ENCODE data around the gene FAM111B.
"Not testable (repeated sequence)": the region's sequence is repeated elsewhere in the genome, so short reads cannot be mapped to it uniquely, and the experiment has no call there.

Gene FAM111B, protein sequence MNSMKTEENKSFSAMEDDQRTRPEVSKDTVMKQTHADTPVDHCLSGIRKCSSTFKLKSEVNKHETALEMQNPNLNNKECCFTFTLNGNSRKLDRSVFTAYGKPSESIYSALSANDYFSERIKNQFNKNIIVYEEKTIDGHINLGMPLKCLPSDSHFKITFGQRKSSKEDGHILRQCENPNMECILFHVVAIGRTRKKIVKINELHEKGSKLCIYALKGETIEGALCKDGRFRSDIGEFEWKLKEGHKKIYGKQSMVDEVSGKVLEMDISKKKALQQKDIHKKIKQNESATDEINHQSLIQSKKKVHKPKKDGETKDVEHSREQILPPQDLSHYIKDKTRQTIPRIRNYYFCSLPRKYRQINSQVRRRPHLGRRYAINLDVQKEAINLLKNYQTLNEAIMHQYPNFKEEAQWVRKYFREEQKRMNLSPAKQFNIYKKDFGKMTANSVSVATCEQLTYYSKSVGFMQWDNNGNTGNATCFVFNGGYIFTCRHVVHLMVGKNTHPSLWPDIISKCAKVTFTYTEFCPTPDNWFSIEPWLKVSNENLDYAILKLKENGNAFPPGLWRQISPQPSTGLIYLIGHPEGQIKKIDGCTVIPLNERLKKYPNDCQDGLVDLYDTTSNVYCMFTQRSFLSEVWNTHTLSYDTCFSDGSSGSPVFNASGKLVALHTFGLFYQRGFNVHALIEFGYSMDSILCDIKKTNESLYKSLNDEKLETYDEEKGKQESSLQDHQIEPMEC

DNA sequence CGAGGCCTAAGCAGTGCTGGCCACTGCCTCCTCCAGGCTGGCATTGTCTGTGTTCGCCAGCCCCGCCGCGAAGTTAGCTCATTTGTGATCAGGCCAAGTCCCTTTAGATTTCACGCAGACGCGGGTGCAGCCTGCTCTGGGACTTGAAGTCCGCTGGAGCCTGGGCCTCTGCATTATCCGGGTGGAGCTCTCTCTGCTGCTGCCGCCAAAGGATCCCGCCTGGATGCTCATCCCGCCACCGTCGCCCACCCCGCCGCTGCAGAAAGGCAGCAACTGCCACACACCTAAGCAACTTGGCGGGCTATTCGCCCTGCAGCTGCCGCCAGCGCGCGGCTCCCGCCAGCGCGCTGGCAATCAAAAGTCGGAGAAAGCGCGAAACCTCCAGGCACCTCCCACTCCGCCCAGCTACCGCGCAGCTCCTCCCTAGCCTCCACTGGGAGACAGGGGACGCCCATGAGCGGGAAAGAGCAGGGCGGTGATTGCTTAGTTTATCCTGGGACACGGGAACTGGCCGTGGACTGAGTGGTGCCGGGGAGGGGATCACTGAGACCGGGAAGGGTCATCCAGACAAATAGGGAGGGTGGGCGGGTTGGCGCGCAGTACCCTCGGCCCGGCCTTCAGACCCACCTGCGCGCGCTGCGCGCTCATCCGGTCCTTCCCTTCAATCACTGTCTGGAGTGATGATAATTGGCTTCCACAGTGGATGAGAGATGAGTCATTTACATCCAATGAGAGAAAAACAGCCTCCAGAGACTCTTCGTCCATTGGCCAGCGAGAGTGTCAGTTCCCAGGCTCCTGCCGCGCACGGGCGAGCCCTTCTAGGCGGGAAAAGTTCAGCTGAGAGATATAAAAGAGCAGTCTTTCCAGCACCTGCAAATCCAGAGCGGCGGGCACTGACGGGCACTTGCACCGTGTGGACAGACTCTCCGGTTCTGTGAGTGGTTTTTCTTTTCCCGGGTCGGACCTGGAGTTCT, at the start of gene FAM111B:
Gene FAM111B (plus strand): TSS at position 875 of the 974 bp plus-strand sequence. CDS start 2,389 bp downstream, outside the sequence.
- peak; percentile 97 for DNase-seq

DNA sequence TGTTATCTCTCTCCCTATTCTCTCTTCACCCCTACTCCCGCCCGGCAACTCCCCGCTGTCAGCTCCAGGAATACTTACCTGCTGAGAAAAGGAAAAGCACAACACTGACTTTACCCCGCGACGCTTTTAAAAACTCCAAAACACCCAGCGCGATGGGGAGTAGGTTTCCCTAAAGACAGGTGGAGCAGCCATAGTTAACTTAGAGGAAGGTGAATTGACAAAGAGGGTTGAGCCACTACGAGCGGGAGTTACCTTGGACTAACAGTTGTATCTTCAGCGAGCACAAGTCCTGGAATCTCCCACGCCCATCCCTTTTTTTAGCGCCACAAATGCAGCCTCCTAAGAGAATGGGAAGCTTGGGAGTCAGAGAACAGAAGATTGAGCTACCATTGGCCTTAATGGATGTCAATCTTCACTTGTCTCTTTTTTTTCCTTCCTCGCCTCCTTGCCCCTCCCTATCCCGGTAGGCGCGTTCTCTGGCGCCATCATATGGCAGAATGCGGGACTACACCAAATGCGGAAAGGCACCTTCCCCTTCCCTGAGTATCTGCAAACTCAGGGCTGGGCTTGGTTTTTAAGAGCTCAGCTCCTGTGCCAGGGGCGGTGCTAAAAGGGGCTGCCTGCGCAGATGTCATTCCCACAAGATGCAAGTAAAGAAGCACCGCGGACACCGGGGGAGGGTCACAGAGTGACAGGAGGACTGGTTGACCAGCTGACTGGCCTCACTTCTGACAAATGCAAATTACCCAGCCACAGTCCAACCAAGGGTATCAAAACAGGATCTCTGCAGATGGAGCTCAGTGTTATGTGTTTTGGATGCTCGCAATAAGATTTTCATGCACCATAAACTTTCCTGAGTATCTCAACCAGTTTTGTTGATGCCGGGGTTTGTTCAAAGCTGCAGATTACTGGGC, 48.7 kb upstream of the FAM111B start:
- DNase-seq: peak; percentile 86

DNA sequence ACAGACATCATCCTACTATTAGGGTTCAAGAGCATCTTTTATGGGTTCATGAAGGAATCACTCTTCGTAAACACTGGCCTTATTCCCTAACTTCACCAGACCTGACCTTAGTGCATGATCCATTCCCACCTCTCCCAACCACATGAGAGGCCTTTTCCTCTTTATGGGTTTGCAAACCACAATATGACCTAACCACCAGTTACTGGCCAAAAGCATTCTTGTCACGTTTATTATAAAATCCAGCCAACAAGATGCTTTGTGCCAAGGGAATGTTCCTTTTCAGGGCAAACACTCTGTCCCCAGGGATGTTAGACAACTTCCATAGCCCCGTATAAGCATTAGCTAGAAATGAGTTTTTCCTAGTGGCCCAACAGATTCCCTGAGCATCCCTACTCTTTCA, 46.9 kb upstream of the FAM111B start:
- DNase-seq: not testable (repeated sequence)

DNA sequence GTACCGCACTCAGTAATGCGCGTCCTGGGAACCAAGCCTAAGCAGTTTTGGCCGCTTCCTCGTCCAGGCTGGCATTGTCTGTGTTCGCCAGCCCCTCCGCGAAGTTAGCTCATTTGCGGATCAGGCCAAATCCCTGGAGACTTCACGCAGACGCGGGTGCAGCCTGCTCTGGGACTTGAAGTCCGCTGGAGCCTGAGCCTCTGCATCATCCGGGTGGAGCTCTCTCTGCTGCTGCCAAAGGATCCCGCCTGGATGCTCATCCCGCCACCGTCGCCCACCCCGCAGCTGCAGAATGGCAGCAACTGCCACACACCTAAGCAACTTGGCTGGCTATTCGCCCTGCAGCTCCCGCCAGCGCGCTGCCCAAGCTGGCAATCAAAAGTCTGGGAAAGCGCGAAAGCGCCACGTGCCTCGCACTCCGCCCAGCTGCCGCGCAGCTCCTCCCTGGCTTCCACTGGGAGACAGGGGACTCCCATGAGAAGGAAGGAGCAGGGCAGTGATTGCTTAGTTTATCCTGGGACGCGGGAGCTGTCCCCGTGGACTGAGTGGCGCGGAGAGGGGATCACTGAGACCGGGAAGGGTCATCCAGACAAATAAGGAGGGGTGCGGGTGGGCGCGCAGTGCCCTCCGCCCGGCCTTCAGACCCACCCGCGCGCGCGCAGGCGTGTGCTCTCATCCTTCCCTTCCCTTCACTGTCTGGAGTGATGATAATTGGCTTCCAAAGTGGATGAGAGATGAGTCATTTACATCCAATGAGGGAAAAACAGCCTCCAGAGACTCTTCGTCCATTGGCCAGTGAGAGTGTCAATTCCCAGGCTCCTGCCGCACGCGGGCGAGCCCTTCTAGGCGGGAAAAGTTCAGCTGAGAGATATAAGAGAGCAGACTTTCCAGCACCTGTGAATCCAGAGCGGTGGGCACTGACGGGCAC, 44.2 kb upstream of the FAM111B start:
- DNase-seq: no peak

DNA sequence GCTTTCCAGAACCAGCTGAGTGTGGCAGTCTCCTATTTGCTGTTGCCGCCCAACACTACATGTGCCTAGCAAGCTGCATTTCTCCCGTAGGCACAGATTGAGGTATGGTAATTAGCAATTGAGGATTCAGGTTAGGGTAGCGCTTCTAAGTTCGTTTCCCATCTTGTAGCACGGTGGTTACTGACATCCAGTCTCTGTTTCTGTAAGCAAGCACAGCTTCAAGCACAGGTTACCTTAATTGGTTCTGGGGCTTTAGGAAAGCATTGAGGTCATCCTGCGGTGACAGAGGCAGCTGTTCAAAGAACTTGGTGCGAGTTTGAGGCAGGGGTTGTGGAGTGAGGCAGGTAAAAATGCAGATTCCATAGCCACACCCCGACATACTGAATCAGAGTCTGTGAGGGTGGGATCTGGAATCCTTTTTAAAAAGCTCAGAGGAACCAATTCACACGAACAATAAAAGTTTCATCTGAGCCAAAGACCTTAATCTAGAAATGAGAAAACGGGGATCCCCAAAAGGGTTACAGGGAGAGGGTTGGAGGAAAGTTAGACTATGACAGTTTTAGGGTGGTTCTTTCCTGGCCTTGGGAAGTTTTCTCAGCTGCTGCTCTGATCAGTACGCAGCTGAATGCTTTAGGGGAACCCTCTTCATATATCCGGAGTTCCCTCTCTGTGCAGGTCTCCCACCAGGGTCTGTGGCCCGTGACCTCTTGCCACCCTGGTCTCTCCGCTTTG, 42.9 kb upstream of the FAM111B start:
- not testable (repeated sequence) for DNase-seq

DNA sequence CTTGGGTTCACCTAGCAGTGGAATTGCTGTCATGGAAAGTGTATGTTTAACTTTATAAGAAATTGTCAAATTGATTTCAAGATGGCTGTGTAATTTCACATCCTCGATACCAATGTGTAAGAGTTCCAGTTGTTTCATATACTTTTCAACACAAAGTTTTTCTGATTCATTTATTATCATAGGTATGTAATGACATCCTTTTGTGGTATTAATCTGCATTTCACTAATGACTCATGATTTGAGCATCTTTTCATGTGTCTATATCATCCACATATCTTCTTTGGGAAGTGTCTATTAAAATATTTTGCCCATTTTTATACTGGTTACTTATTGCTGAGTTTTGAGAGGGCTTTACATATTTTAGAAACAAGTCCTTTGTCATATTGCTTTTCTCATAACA, 38.0 kb upstream of the FAM111B start:
- DNase-seq: no peak

DNA sequence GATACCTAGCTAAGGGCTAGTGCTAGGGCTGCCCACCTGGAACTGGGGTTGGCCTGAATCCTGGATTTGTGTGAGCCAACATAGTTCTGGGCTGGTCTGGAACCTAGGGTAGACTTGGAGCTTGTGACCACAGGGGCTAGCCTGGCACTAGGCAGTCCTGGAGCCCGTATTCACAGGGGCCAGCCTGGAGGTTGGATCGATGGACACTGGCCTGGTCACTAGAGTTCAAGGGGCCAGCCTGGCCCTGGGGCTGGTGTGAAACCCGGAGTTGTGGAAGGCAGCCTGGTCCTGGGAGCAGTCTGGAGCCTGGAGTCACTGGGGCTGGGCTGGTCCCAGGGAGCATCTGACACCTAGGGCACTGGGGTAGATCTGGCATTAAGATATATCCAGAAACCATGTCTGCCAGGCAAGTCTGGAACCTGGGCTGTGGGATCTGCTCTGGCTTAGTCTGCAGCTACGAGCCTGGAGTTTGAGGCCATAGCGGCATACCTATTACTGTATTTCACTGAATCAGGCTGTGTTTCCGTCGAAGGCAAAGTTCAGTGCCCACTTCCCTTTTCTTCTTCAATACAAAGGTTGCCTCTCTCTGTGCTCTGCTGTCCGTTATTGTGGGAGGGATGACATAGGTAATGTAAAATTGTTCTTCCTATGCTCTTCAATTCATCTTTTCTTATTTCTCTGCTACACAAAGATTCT, 30.0 kb upstream of the FAM111B start:
- DNase-seq: no peak

DNA sequence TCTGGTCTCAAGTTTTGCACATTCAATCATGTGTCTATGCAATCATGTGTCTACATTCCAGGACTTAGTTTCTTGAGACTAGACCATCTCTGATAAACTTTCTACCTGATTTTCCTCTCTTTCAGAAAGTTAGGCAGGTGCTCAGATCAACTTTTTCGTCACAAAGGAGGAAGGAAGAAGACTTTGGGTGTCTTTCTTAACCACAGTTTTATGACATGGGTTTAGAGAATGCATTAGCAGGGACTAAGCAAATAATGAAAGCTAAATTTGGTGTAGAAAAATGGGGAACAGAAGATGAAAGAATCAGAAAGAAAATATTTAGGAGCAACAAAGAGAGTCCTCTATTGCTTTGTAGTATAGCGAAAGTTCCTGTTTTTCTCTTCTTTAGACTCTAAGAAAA, 28.6 kb upstream of the FAM111B start:
- DNase-seq: no peak

DNA sequence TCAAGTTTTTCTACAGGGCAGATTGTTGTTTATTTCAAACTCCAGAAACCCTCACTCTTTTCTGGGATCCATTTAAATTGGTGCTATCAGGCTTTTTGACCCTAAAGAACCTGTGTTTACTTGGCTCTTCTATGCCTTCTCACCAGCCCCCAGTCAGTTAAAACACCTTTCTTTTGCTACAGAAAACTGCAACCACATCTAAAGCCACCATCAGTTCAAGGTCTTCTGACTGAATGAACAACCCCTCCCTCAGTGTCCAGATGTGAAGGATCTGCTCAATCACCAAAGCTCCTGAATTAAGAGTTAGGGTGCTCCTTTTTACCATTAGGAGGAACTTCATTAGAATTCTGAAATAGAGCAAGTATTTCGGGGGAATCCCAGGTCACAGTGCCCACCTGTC, 28.0 kb upstream of the FAM111B start:
- no peak for DNase-seq

DNA sequence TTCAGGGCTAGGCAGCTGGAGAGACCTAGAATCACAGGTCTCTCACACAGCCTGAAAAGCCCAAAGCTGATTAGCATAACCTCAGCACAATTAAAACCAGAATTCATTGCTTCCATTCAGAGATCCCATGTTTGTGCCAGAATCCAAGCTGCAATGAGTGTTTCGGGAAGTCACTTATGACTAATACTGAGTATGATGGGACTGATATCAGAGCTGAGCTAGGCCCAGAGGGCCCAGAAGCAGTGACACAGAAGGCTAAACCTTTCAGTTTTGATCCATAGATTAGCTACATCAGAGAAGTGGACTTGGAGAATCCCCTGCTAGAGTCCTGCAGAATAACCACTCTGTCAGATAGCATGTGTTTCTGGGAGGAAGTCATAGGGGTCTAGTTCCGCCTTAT, 26.6 kb upstream of the FAM111B start:
- DNase-seq: not testable (repeated sequence)

DNA sequence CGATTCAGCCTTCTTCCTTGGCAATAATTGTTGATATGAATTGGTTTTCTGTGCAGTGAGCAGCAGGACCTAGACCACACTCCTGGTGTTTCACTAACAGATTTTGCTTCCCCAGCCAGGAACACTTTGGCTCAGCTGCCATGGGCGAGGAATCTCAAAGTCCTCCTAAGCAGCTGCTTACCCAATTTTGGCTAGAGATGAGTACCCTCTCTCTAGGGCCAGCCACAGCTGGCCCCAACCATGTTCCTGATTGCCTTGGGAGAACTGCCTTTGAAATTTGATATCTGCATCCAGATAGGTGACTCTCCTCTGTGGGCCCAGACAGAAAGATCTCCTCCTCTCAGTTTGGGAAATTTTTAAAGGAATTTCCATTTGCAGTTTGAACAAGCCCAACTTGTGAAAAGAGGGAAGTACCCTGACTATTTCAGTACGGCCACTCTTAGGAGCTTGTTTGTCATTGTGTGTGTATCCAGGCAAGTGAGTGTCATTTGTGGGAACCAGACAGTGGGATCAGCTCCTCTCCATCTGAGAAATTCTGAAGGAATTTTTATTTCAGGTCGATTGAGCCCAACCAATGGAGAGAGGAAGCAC, 25.5 kb upstream of the FAM111B start:
- not testable (repeated sequence) for DNase-seq

DNA sequence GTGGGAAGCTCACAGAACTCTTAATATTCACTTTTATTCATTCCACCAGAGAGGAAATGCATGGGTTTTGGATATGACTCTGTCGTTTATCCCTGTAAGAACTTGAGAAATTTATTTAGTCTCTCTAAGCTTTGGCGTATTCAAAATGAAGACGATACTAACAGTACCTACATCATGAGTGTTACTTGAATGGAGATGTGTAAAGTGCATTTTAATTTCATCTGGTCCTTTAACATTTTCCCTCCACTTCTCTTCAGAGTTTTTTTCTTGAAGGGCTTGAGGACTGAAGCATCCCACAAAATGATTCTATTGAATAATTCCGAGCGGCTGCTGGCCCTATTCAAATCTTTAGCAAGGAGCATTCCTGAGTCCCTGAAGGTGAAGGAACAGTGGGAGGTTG, 21.0 kb upstream of the FAM111B start, which contains the start of gene GLYATL1B:
Gene GLYATL1B (plus strand): TSS at position 301 of the 400 bp plus-strand sequence. CDS start 0 bp downstream, at position 301.
- DNase-seq: not testable (repeated sequence)

DNA sequence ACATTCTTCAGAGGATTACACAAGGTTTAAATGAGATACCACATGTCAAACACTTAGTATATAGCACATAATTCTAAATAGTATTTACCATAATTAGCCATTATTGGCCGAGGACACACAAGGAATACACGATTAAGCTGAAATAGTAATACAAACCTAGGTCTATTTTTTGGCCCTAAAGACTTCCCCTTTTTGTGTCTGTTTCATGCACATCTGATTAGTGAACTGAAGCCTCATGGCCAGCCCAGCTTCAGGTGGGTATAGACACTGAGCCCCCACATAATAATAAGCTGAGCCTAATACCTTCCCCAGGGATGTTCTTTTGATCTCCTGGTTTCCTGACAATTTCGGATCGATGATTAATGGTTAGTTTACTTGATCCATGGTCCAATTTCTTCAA, 18.9 kb upstream of the FAM111B start:
- no peak for DNase-seq

DNA sequence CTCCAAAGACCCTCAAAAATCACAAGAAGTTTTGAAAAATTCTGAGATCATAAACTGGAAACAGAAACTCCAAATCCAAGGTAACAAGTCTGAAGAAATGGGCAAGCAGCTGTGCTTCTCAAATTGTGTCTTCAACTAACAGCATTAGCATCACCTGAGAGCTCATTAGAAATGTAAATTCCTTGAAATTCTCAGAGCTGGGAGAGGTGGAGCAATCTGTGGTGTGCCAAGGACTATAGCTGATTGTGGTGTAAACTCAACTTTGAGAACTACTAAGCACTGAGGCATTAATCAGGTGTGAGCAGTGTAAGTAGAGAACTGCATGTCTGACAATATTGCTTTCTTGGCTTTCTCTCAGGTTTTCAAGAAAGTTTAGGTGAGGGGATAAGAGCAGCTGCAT, 13.5 kb upstream of the FAM111B start:
- DNase-seq: not testable (repeated sequence)

DNA sequence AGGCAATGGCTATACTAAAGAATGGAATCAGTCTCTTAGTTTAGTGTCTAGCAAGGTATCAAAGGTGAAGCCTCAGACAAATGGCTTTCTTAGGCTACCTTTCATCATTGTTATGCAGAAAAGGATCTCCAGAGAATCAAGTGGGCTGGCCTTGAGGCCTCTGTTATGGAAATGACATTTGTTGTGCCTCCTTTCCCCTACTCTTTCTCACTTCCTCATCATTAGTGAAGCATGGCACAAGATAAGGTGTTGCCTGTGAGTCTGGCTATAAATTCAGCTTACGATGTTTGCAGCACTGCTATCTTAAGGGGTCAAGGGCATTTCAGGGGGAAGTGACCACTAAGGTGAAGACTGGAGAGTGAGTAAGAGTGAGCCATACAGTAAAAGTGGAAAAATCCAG, 11.8 kb upstream of the FAM111B start:
- DNase-seq: not testable (repeated sequence)

DNA sequence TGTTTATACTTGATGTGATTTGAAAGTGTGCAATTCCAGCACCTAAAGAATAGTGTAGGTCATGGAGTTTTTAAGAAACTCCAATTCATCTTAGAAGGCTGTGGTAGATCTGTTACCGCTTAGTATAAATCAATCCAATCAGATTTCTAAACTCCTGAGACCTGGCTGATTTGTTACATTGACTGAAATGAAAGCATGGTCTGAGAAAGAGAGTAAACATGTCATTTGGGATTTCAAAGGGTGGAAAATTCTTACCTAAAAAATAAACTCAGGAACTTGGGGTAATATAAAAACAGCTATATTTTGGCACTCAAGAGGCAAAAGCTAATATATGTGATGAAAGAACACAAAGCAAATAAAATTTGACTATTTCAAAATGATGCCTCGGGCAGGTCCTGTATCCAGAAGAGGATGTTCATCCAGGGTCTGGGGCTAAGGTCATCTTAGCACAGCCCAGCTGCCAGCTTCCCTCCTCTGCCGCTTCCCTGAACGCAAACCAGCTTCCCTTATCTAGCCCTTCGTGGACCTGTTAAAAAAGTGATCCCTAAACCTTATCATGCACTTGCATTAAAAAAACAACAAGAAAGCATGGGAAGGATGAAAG, 11.0 kb upstream of the FAM111B start:
- not testable (repeated sequence) for DNase-seq

DNA sequence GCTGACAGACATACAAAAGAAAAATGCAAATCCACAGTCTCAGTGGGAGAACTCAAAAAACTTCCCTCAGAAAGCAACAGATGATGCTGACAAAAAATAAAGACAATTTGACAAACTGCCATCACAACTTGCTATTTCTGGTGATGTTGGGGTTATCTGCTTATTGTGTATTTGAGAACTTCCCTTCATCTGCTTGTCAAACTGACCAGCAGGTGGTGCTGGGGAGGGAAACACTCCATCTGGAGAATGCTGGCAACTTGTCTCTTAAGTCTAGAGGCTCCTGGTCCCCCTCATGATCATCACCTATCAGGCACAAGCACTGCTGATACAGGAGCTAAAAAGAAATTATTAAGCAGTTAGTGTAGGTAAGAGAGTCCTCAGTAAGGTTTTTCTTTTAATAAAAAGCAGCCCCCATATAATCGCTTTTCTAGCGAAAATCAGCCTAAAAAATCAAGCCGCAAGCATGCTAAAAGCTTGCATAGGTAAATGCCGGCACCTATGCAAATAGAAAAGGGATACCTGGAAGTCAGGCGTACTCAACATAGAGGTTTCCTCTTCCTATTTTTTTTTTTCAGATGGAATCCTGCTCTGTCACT, 9.8 kb upstream of the FAM111B start:
- no peak for DNase-seq

DNA sequence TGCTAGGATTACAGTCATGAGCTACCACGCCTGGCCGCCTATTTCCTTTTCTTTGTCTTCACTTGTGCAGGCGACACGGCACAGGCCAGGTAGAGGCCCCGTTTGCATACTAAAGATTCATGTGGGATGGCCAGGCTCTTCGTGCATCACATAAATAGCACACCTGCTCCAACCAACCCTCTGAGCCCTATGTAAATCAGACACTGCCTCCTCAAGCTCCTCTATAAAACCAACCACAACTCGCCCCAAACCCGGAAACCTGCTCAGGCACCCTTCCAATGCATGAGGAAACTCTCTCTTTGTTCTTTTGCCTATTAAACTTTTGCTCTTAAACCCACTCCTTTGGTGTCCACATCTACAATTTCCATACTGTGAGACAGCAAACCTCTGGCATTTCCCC, 9.1 kb upstream of the FAM111B start:
- DNase-seq: not testable (repeated sequence)
